CD4-positive, alpha-beta T cell treated with Interleukin-2 at 100 ng/mL for 4 hours (primary cell): ENCODE results near the gene KL.

Experiments used
- DNase-seq: peaks from one replicate; pipeline ENCODE4 v3.0.0-alpha.2; 2020; ENCODE audit warnings: low spot score

KL gene

GRCh38 chr13:33111414-33112110 lies 95.3 kb downstream of the KL start:
- DNase-seq: no peak

GRCh38 chr13:33112766-33113165 lies 96.5 kb downstream of the KL start:
- DNase-seq: no peak

- DNase-seq: no peak
Observed at GRCh38 chr13:33114146-33114545, 97.9 kb downstream of the KL start.

- no peak for DNase-seq
Observed at GRCh38 chr13:33115274-33115673, 99.1 kb downstream of the KL start.
